Skeletal muscle tissue (tissue), 4 donors: ENCODE data around the gene PNO1. TPM values are rescaled to one million over a fixed set of nuclear protein-coding genes. Genes with fewer than 3 reads are reported as not detected.
A peak's percentile ranks its signal among the peaks of the same experiment; 100 is the strongest.

Experiments used
- H3K27ac ChIP-seq: one replicate; pipeline ENCODE4 v1.7.0; 2013; ENCODE audit warnings: mild to moderate bottlenecking, low read depth, low read length, inconsistent platforms
- H3K27me3 ChIP-seq, 3 donors: one replicate each; pipeline ENCODE4 v1.7.0; 2013; ENCODE audit warnings: low read length in 3 of 3; ENCODE audit not compliant: control insufficient read depth in 3 of 3, insufficient read depth in 3 of 3
- H3K36me3 ChIP-seq, 3 donors: one replicate each; pipeline ENCODE4 v1.7.0; 2013; ENCODE audit warnings: low read length in 3 of 3; ENCODE audit not compliant: control insufficient read depth in 3 of 3, insufficient read depth in 3 of 3
- H3K4me1 ChIP-seq, 3 donors: one replicate each; pipeline ENCODE4 v1.7.0; 2013; ENCODE audit warnings: low read length in 3 of 3, mild to moderate bottlenecking in 3 of 3; ENCODE audit not compliant: control insufficient read depth in 3 of 3, insufficient read depth in 3 of 3
- H3K4me3 ChIP-seq, 3 donors: one replicate each; pipeline ENCODE4 v1.7.0; 2013; ENCODE audit warnings: low read length in 3 of 3
- H3K9ac ChIP-seq, 3 donors: one replicate each; pipeline ENCODE4 v1.7.0; 2013; ENCODE audit warnings: low read length in 3 of 3, mild to moderate bottlenecking in 3 of 3, moderate library complexity in 2 of 3, low read depth in 1 of 3
- H3K9me3 ChIP-seq, 3 donors: one replicate each; pipeline ENCODE4 v1.7.0; 2013; ENCODE audit warnings: low read length in 3 of 3; ENCODE audit not compliant: control insufficient read depth in 3 of 3
- total RNA-seq: library from RNA; depleted of rRNA; stranded (reverse); fragments of >200 nt; gene quantifications from one replicate; pipeline ENCODE4 v1.2.3, GENCODE V29; 2014
- donor health status: Osteomylitis.

The PNO1 gene
- total RNA-seq, 1 donor from 2014 or later = 11.0 TPM

DNA sequence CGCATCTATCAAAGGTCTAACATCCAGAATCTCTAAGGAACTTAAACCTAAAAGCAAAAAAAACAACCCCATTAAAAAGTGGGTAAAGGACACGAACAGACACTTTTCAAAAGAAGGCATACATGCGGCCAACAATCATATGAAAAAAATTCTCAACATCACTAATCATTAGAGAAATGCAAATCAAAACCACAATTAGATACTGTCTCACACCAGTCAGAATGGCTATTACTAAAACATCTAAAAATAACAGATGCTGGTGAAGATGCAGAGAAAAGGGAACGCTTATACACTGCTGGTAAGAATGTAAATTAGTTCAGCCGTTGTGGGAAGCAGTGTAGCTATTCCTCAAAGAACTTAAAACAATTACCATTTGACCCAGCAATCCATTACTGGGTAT is 56.7 kb downstream of the PNO1 start:
- H3K4me1 ChIP-seq = peaks cover 3 to 21% (median 16%) of the 10 kb centered on the region in 3 donors

DNA sequence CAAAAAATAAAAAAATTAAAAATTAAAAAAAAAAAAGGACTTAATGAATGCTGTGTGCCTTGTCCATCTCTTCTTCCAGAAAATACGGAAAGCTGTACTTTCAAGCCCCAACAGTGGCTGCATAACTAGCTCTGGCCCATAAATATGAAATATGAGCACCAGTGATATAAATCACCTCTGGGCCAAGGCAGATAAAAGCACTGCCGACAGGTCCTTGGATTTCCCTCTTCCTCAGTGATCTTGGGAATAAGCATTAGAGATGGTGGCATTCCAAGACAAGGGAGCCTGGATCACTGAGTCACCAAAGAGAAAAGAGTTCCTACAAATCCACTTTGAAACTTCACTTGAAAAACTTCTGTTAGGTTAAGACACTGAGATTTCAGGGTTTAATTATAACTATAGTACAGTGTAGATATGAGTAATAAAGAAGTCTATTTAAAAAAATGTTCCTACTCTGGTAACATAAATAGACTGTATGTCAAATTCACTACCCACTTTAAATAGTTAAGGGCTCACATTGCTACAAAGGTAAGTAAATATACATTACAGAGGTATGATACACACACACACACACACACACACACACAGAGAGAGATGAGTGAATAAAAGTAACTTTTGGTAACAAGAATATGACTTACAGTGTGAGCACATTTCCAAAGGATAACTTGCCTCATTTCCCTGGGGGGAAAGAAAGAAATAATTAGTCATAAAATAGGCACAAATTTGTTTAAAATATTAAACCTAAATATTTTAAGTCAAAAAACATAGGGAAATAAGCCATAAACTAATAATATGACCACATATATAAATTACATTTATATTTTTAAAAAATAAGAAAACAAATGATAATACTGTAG is 59.0 kb downstream of the PNO1 start:
- Histone ChIP-seq H3K4me3 (no peak overlapping the region), H3K9me3 (no peaks in the 10 kb centered on the region), H3K36me3 (no peaks in the 10 kb centered on the region), H3K27me3 (no peaks in the 10 kb centered on the region), H3K27ac (no peak overlapping the region), H3K4me1 (peaks cover 3 to 21% (median 16%) of the 10 kb centered on the region in 3 donors), H3K9ac (no peak overlapping the region)

More for the DNA sequence above, 56.7 kb downstream of the PNO1 start:
- Histone ChIP-seq H3K27ac (no peak overlapping the region), H3K9me3 (no peaks in the 10 kb centered on the region), H3K27me3 (no peaks in the 10 kb centered on the region), H3K9ac (no peak overlapping the region), H3K36me3 (no peaks in the 10 kb centered on the region), H3K4me3 (no peak overlapping the region)

- H3K27ac ChIP-seq = no peak overlapping the region
Measured at GRCh38 chr2:68217729-68218128, 60.0 kb downstream of the PNO1 start.

DNA sequence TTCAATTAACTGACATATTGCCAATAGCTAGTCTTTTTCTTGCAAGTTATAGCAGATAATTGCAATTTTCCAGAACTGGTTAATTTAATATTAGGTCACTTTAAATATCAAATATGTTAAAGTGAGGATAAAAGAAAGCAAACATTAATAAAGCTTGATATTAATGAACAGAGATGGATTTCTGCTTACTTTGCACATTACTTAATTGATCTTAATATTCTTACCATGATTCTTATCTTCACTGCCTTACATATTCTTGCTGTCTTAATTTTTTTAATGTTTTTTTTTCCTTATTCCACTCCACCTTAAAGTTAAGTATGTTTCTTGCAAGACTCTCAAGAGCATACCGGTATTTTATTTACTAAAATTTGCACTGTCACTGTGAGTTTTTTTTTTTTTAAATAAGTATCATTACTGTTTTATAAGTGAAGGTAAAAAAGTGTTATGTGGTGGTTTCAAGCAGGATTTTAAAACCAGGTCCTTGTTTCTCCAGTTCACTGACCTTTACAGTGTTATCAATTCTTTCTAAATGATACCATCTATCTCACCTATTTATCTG is 60.7 kb downstream of the PNO1 start:
- Histone ChIP-seq H3K36me3 (no peaks in the 10 kb centered on the region), H3K4me1 (peaks cover 6 to 26% (median 20%) of the 10 kb centered on the region in 3 donors), H3K27me3 (no peaks in the 10 kb centered on the region), H3K9me3 (no peaks in the 10 kb centered on the region), H3K4me3 (no peak overlapping the region), H3K9ac (no peak overlapping the region), H3K27ac (no peak overlapping the region)

More at GRCh38 chr2:68217729-68218128, 60.0 kb downstream of the PNO1 start:
- H3K9ac ChIP-seq = peak overlapping the region in 1 of 3 donors; percentile 7
- H3K9me3 ChIP-seq = no peaks in the 10 kb centered on the region
- H3K4me1 ChIP-seq = peaks cover 6 to 26% (median 20%) of the 10 kb centered on the region in 3 donors
- no peaks in the 10 kb centered on the region for H3K27me3 ChIP-seq
- no peak overlapping the region for H3K4me3 ChIP-seq
- H3K36me3 ChIP-seq = no peaks in the 10 kb centered on the region

DNA sequence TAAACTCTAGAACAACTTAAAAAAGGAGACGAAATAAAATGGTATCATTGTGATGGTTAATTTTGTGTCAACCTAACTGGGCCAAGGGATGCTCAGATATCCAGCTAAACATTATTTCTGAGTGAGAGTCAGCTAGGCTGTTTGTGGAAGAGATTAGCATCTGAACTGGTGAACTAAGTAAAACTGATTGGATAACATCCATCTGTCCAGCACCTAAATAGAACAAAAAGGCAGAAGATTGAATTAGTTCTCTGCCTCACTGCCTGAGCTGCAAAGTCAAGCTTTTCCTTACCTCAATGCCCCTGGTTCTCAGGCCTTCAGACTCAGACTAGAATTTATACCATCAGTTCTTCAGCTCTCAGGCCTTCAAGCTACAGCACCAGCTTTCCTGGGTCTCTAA is 64.6 kb downstream of the PNO1 start:
- no peaks in the 10 kb centered on the region for H3K36me3 ChIP-seq
- H3K4me1 ChIP-seq = peaks cover 5 to 14% (median 7%) of the 10 kb centered on the region in 3 donors
- no peak overlapping the region for H3K4me3 ChIP-seq
- H3K9ac ChIP-seq = no peak overlapping the region
- no peaks in the 10 kb centered on the region for H3K9me3 ChIP-seq
- H3K27me3 ChIP-seq = no peaks in the 10 kb centered on the region
- no peak overlapping the region for H3K27ac ChIP-seq

GRCh38 chr2:68223419-68223818 is 65.7 kb downstream of the PNO1 start:
- H3K27ac ChIP-seq = no peak overlapping the region
- H3K9me3 ChIP-seq = no peaks in the 10 kb centered on the region
- peaks cover 4 to 7% (median 6%) of the 10 kb centered on the region in 3 donors for H3K4me1 ChIP-seq
- H3K4me3 ChIP-seq = no peak overlapping the region
- H3K27me3 ChIP-seq = no peaks in the 10 kb centered on the region
- H3K36me3 ChIP-seq = no peaks in the 10 kb centered on the region
- H3K9ac ChIP-seq = no peak overlapping the region

- peaks cover 3 to 6% (median 4%) of the 10 kb centered on the region in 3 donors for H3K4me1 ChIP-seq
- no peak overlapping the region for H3K27ac ChIP-seq
- H3K4me3 ChIP-seq = no peak overlapping the region
- H3K9ac ChIP-seq = no peak overlapping the region
- H3K27me3 ChIP-seq = no peaks in the 10 kb centered on the region
- no peaks in the 10 kb centered on the region for H3K9me3 ChIP-seq
- H3K36me3 ChIP-seq = no peaks in the 10 kb centered on the region
Measured at GRCh38 chr2:68225119-68225632, 67.5 kb downstream of the PNO1 start.

Other genes starting within 250 kb of the PNO1 start
- gene C1D, start 94.9 kb upstream of the PNO1 start, total RNA-seq = 15.1 TPM
- 39.1 TPM for gene PPP3R1, start 94.6 kb downstream of the PNO1 start, total RNA-seq
- 17.7 TPM for gene CNRIP1, start 162.1 kb downstream of the PNO1 start, total RNA-seq
- 9.4 TPM for gene PLEK, start 207.4 kb downstream of the PNO1 start, total RNA-seq